Sigmoid colon (tissue), 7 donors: ENCODE data around the gene IL12RB1. TPM values are rescaled to one million over a fixed set of nuclear protein-coding genes. Genes with fewer than 3 reads are reported as not detected.
A peak's percentile ranks its signal among the peaks of the same experiment; 100 is the strongest.

Experiments
- DNase-seq: peaks from one replicate; pipeline ENCODE4 v3.0.0-alpha.2; 2019
- H3K27ac ChIP-seq, 4 donors: fragments of 200-600 bp; sonication (generic); one replicate each; pipeline ENCODE4 v1.5.1; 2016 to 2019; ENCODE audit warnings: mild to moderate bottlenecking in 1 of 4
- H3K27me3 ChIP-seq, 3 donors: fragments of 200-600 bp; sonication (generic); one replicate each; pipeline ENCODE4 v1.5.1; 2019; ENCODE audit warnings: mild to moderate bottlenecking in 1 of 3
- H3K36me3 ChIP-seq, 4 donors: fragments of 200-600 bp; sonication (generic); one replicate each; pipeline ENCODE4 v1.5.1; 2016 to 2019
- H3K4me1 ChIP-seq, 4 donors: fragments of 200-600 bp; sonication (generic); one replicate each; pipeline ENCODE4 v1.5.1; 2017 to 2019
- H3K4me3 ChIP-seq, 4 donors: fragments of 200-600 bp; sonication (generic); one replicate each; pipeline ENCODE4 v1.5.1; 2017 to 2019; ENCODE audit warnings: mild to moderate bottlenecking in 2 of 4, moderate library complexity in 1 of 4
- H3K9me3 ChIP-seq, 4 donors: fragments of 200-600 bp in 3 of 4; sonication (generic) in 3 of 4; one replicate each; pipeline versions ENCODE4 v1.5.1 to v1.6.1; 2013 to 2019
- CTCF ChIP-seq, 4 experiments: fragments of 450-650 bp in 3 of 4; fragments of 200-600 bp in 1 of 4; IDR thresholded peaks; one replicate each; pipeline ENCODE4 v1.5.1; 2016 to 2019; ENCODE audit warnings: antibody characterized with exemption in 4 of 4, mild to moderate bottlenecking in 3 of 4, moderate library complexity in 2 of 4
- EP300 ChIP-seq, 4 donors: sonication (generic); formaldehyde crosslinking; IDR thresholded peaks; one replicate each; pipeline ENCODE4 v1.6.1; 2017; ENCODE audit warnings: antibody characterized with exemption in 4 of 4
- POLR2A ChIP-seq, 2 donors: fragments of 450-650 bp; IDR thresholded peaks; one replicate each; pipeline ENCODE4 v1.6.1; 2016; ENCODE audit warnings: antibody characterized with exemption in 2 of 2, mild to moderate bottlenecking in 2 of 2, moderate library complexity in 2 of 2
- POLR2AphosphoS5 ChIP-seq, 4 donors: sonication (generic); formaldehyde crosslinking; IDR thresholded peaks; one replicate each; pipeline ENCODE4 v1.6.1; 2017; ENCODE audit warnings: antibody characterized with exemption in 4 of 4
- WGBS, 2 donors: extraction: QIAGEN DNeasy Blood & Tissue Kit; methylation state at CpG; one replicate each; pipeline ENCODE4 v1.1.7; 2013; 5-methylcytosine and 5-hydroxymethylcytosine counted together
- intact Hi-C: fragments of 100-400 bp; cut with DNase I; formaldehyde crosslinking; loops from one replicate; pipeline ENCODE4 v1.15.1; 2023
- polyA plus RNA-seq, 3 donors: library from polyadenylated mRNA; stranded (reverse); fragments of 200-250 nt; gene quantifications; one replicate each; pipeline ENCODE4 v1.2.3, GENCODE V29; 2013
- total RNA-seq, 4 donors: library from RNA; depleted of rRNA; stranded (reverse); fragments of >200 nt; gene quantifications; one replicate each; pipeline ENCODE4 v1.1.0, GENCODE V29; 2016
- donor health status: healthy with polysubstance abuse.
- donor health status: Bipolar disorder and iron deficiency.
- donor health status: healthy.

The IL12RB1 gene
- total and polyA plus RNA-seq, 7 donors: 0.99 to 6.0 (median 2.0) TPM; not detected in 1

- no peak overlapping the region for H3K4me3 ChIP-seq
- H3K36me3 ChIP-seq: no peaks in the 10 kb centered on the region
- WGBS, 2 donors: 60 to 75% methylated on average over 9 of the region's 9 CpGs
- TF ChIP-seq EP300 (IDR thresholded peaks at IDR 0.05): no peak
- no peak for TF ChIP-seq CTCF (IDR thresholded peaks at IDR 0.05)
- TF ChIP-seq POLR2AphosphoS5 (IDR thresholded peaks at IDR 0.05): no peak
- no peak for TF ChIP-seq POLR2A (IDR thresholded peaks at IDR 0.05)
- H3K4me1 ChIP-seq: peaks cover 0 to 40% (median 29%) of the 10 kb centered on the region in 4 donors
- H3K27ac ChIP-seq: peak overlapping the region in 3 of 4 donors; percentile 5 to 7 (median 7)
- DNase-seq: no peak
- intact Hi-C loops: no loop called here
- H3K9me3 ChIP-seq: no peaks in the 10 kb centered on the region
- H3K27me3 ChIP-seq: no peaks in the 10 kb centered on the region
These were observed 33.0 kb downstream of the IL12RB1 start for GRCh38 chr19:18053576-18054219.

GRCh38 chr19:18051887-18052286 is 34.8 kb downstream of the IL12RB1 start:
- Histone ChIP-seq H3K4me3 (peak overlapping the region in 3 of 4 donors; percentile 8 to 37 (median 23)), H3K27me3 (no peaks in the 10 kb centered on the region), H3K9me3 (no peaks in the 10 kb centered on the region), H3K4me1 (peaks cover 0 to 27% (median 17%) of the 10 kb centered on the region in 4 donors), H3K27ac (peak overlapping the region; percentile 48 to 72 (median 62)), H3K36me3 (no peaks in the 10 kb centered on the region)
- DNase-seq: peak; percentile 69
- no peak for TF ChIP-seq CTCF (IDR thresholded peaks at IDR 0.05)
- TF ChIP-seq POLR2AphosphoS5 (IDR thresholded peaks at IDR 0.05): no peak
- TF ChIP-seq POLR2A (IDR thresholded peaks at IDR 0.05): no peak
- TF ChIP-seq EP300 (IDR thresholded peaks at IDR 0.05): no peak
- intact Hi-C loops: no loop called here
- WGBS, 2 donors: 20 to 45% methylated on average over 31 of the region's 31 CpGs

- no peaks in the 10 kb centered on the region for H3K9me3 ChIP-seq
- intact Hi-C loops: no loop called here
- peaks cover 0 to 36% (median 24%) of the 10 kb centered on the region in 4 donors for H3K4me1 ChIP-seq
- 26 to 65% methylated on average over 10 of the region's 10 CpGs for WGBS, 2 donors
- no peaks in the 10 kb centered on the region for H3K27me3 ChIP-seq
- DNase-seq: peak; percentile 92
- H3K27ac ChIP-seq: peak overlapping the region; percentile 45 to 79 (median 70)
- H3K4me3 ChIP-seq: no peak overlapping the region
- H3K36me3 ChIP-seq: no peaks in the 10 kb centered on the region
- TF ChIP-seq POLR2AphosphoS5 (IDR thresholded peaks at IDR 0.05): peak in 3 of 4 donors; percentile 18 to 84 (median 40)
- TF ChIP-seq CTCF (IDR thresholded peaks at IDR 0.05): no peak
- TF ChIP-seq EP300 (IDR thresholded peaks at IDR 0.05): peak in 2 of 4 donors; percentile 32 to 81
These were observed 37.3 kb downstream of the IL12RB1 start for GRCh38 chr19:18049385-18049784.

GRCh38 chr19:18046059-18046718 is 40.5 kb downstream of the IL12RB1 start:
- DNase-seq: no peak
- H3K27ac ChIP-seq: peak overlapping the region in 2 of 4 donors; percentile 63 to 69
- H3K27me3 ChIP-seq: no peaks in the 10 kb centered on the region
- H3K36me3 ChIP-seq: no peaks in the 10 kb centered on the region
- WGBS, 2 donors: 55 to 75% methylated on average over 14 of the region's 14 CpGs
- peaks cover 0 to 26% (median 14%) of the 10 kb centered on the region in 4 donors for H3K4me1 ChIP-seq
- no peak overlapping the region for H3K4me3 ChIP-seq
- intact Hi-C loops: no loop called here
- H3K9me3 ChIP-seq: no peaks in the 10 kb centered on the region
- TF ChIP-seq POLR2AphosphoS5 (IDR thresholded peaks at IDR 0.05): no peak
- TF ChIP-seq CTCF (IDR thresholded peaks at IDR 0.05): no peak
- TF ChIP-seq POLR2A (IDR thresholded peaks at IDR 0.05): no peak
- no peak for TF ChIP-seq EP300 (IDR thresholded peaks at IDR 0.05)
